ENCODE data around the gene PYGO2.

The PYGO2 gene

GRCh38 chr1:154961207-154962155, at the start of gene PYGO2:
TSS of gene PYGO2 (minus strand) at chr1:154961782. CDS start at chr1:154961576, 206 bp downstream.
- Histone ChIP-seq H3K27me3 (ENCODE audit: insufficient read depth, low read length) (no peaks in the 10 kb centered on the region), H3K36me3 (ENCODE audit: insufficient read depth, low read depth, low read length) (peaks cover 54% of the 10 kb centered on the region), H3K4me1 (ENCODE audit: insufficient read depth, low read length) (peaks cover 11% of the 10 kb centered on the region; the same call in 1 of the 2 replicates), H3K4me3 (ENCODE audit: low read length) (peak within 1 kb of the TSS; percentile 96), H3K27ac (ENCODE audit: low read length) (peak within 1 kb of the TSS; percentile 39), H3K9ac (ENCODE audit: low read depth, low read length) (peak within 1 kb of the TSS; percentile 71), H3K9me3 (ENCODE audit: insufficient read depth, low read depth, low read length) (no peaks in the 10 kb centered on the region)

- H3K9me3 ChIP-seq (ENCODE audit: insufficient read depth, low read depth, low read length), result no peaks in the 10 kb centered on the region
- H3K9ac ChIP-seq (ENCODE audit: low read depth, low read length), result no peak overlapping the region
- no peaks in the 10 kb centered on the region for H3K27me3 ChIP-seq (ENCODE audit: insufficient read depth, low read length)
- H3K36me3 ChIP-seq (ENCODE audit: insufficient read depth, low read depth, low read length), result peaks cover 21% of the 10 kb centered on the region
- H3K4me1 ChIP-seq (ENCODE audit: insufficient read depth, low read length), result peaks cover 14% of the 10 kb centered on the region; the same call in 1 of the 2 replicates
- H3K4me3 ChIP-seq (ENCODE audit: low read length), result no peak overlapping the region
- H3K27ac ChIP-seq (ENCODE audit: low read length), result no peak overlapping the region
Observed at GRCh38 chr1:155011004-155011416, 49.4 kb upstream of the PYGO2 start.

- Histone ChIP-seq H3K36me3 (ENCODE audit: insufficient read depth, low read depth, low read length) (peaks cover 14% of the 10 kb centered on the region), H3K4me3 (ENCODE audit: low read length) (no peak overlapping the region), H3K27ac (ENCODE audit: low read length) (no peak overlapping the region), H3K9me3 (ENCODE audit: insufficient read depth, low read depth, low read length) (no peaks in the 10 kb centered on the region), H3K9ac (ENCODE audit: low read depth, low read length) (no peak overlapping the region), H3K27me3 (ENCODE audit: insufficient read depth, low read length) (no peaks in the 10 kb centered on the region), H3K4me1 (ENCODE audit: insufficient read depth, low read length) (peaks cover 15% of the 10 kb centered on the region; the same call in 1 of the 2 replicates)
Observed at GRCh38 chr1:155010211-155010918, 48.8 kb upstream of the PYGO2 start.

- peaks cover 19% of the 10 kb centered on the region; the same call in 1 of the 2 replicates for H3K4me1 ChIP-seq (ENCODE audit: insufficient read depth, low read length)
- H3K4me3 ChIP-seq (ENCODE audit: low read length), result no peak overlapping the region
- no peaks in the 10 kb centered on the region for H3K27me3 ChIP-seq (ENCODE audit: insufficient read depth, low read length)
- H3K36me3 ChIP-seq (ENCODE audit: insufficient read depth, low read depth, low read length), result peaks cover 10% of the 10 kb centered on the region
- H3K27ac ChIP-seq (ENCODE audit: low read length), result no peak overlapping the region
- H3K9ac ChIP-seq (ENCODE audit: low read depth, low read length), result no peak overlapping the region
- no peaks in the 10 kb centered on the region for H3K9me3 ChIP-seq (ENCODE audit: insufficient read depth, low read depth, low read length)
Observed at GRCh38 chr1:155009742-155010141, 48.2 kb upstream of the PYGO2 start.

- Histone ChIP-seq H3K4me1 (ENCODE audit: insufficient read depth, low read length) (peaks cover 24% of the 10 kb centered on the region; the same call in 1 of the 2 replicates), H3K27ac (ENCODE audit: low read length) (no peak overlapping the region), H3K4me3 (ENCODE audit: low read length) (no peak overlapping the region), H3K9ac (ENCODE audit: low read depth, low read length) (peak overlapping the region; percentile 53; the same call in 1 of the 2 replicates), H3K9me3 (ENCODE audit: insufficient read depth, low read depth, low read length) (no peaks in the 10 kb centered on the region), H3K27me3 (ENCODE audit: insufficient read depth, low read length) (no peaks in the 10 kb centered on the region), H3K36me3 (ENCODE audit: insufficient read depth, low read depth, low read length) (peaks cover 6% of the 10 kb centered on the region)
Observed at GRCh38 chr1:155009221-155009711, 47.7 kb upstream of the PYGO2 start.

GRCh38 chr1:155008015-155008941, 46.7 kb upstream of the PYGO2 start:
- no peaks in the 10 kb centered on the region for H3K27me3 ChIP-seq (ENCODE audit: insufficient read depth, low read length)
- peak overlapping the region; percentile 37; the same call in 1 of the 2 replicates for H3K9ac ChIP-seq (ENCODE audit: low read depth, low read length)
- H3K36me3 ChIP-seq (ENCODE audit: insufficient read depth, low read depth, low read length), result no peaks in the 10 kb centered on the region
- no peak overlapping the region for H3K27ac ChIP-seq (ENCODE audit: low read length)
- H3K4me1 ChIP-seq (ENCODE audit: insufficient read depth, low read length), result peaks cover 25% of the 10 kb centered on the region; the same call in 1 of the 2 replicates
- H3K9me3 ChIP-seq (ENCODE audit: insufficient read depth, low read depth, low read length), result no peaks in the 10 kb centered on the region
- peak overlapping the region; percentile 40; the same call in 1 of the 2 replicates for H3K4me3 ChIP-seq (ENCODE audit: low read length)

GRCh38 chr1:155007251-155007828, 45.8 kb upstream of the PYGO2 start:
- H3K4me3 ChIP-seq (ENCODE audit: low read length), result no peak overlapping the region
- H3K4me1 ChIP-seq (ENCODE audit: insufficient read depth, low read length), result peaks cover 22% of the 10 kb centered on the region; the same call in 1 of the 2 replicates
- H3K27ac ChIP-seq (ENCODE audit: low read length), result no peak overlapping the region

GRCh38 chr1:155006601-155007101, 45.1 kb upstream of the PYGO2 start:
- H3K9ac ChIP-seq (ENCODE audit: low read depth, low read length), result no peak overlapping the region
- H3K27ac ChIP-seq (ENCODE audit: low read length), result no peak overlapping the region
- peaks cover 21% of the 10 kb centered on the region; the same call in 1 of the 2 replicates for H3K4me1 ChIP-seq (ENCODE audit: insufficient read depth, low read length)
- H3K27me3 ChIP-seq (ENCODE audit: insufficient read depth, low read length), result no peaks in the 10 kb centered on the region
- H3K4me3 ChIP-seq (ENCODE audit: low read length), result no peak overlapping the region
- H3K9me3 ChIP-seq (ENCODE audit: insufficient read depth, low read depth, low read length), result no peaks in the 10 kb centered on the region
- no peaks in the 10 kb centered on the region for H3K36me3 ChIP-seq (ENCODE audit: insufficient read depth, low read depth, low read length)

More at GRCh38 chr1:155007251-155007828, 45.8 kb upstream of the PYGO2 start:
- no peaks in the 10 kb centered on the region for H3K36me3 ChIP-seq (ENCODE audit: insufficient read depth, low read depth, low read length)
- H3K9ac ChIP-seq (ENCODE audit: low read depth, low read length), result no peak overlapping the region
- H3K9me3 ChIP-seq (ENCODE audit: insufficient read depth, low read depth, low read length), result no peaks in the 10 kb centered on the region
- no peaks in the 10 kb centered on the region for H3K27me3 ChIP-seq (ENCODE audit: insufficient read depth, low read length)

GRCh38 chr1:155005076-155006011, 43.8 kb upstream of the PYGO2 start:
- H3K27ac ChIP-seq (ENCODE audit: low read length), result no peak overlapping the region
- H3K9me3 ChIP-seq (ENCODE audit: insufficient read depth, low read depth, low read length), result no peaks in the 10 kb centered on the region
- H3K4me3 ChIP-seq (ENCODE audit: low read length), result peak overlapping the region; percentile 96; the same call in 1 of the 2 replicates
- H3K4me1 ChIP-seq (ENCODE audit: insufficient read depth, low read length), result peaks cover 21% of the 10 kb centered on the region; the same call in 1 of the 2 replicates
- no peaks in the 10 kb centered on the region for H3K36me3 ChIP-seq (ENCODE audit: insufficient read depth, low read depth, low read length)
- H3K9ac ChIP-seq (ENCODE audit: low read depth, low read length), result peak overlapping the region; percentile 92; the same call in 1 of the 2 replicates
- no peaks in the 10 kb centered on the region for H3K27me3 ChIP-seq (ENCODE audit: insufficient read depth, low read length)

Data from iPS-20b (cell line).